ENCODE results near the gene LINC00305.

DNA sequence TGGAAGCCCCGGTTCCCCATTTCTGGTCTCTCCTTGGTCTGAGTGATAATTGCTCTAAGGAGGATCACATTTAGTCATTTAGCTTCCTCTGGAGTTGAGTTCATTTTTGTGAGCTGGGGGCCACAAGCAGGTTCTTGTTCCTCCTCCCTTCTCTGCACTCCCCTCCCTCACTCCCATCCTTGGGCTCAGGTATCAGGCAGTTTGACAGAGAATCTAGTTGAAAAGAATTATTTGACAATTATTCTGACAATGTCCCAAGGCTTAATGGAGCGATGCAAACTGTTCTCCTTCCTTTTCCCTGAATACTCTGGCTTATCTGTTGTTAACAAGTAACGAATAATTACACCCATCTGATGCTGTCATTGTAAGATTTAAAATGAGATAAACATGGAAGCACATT is 117.5 kb downstream of the LINC00305 start:
- no peak for TF ChIP-seq POLR2A (IDR thresholded peaks at IDR 0.05)
- TF ChIP-seq, protein P1, sequence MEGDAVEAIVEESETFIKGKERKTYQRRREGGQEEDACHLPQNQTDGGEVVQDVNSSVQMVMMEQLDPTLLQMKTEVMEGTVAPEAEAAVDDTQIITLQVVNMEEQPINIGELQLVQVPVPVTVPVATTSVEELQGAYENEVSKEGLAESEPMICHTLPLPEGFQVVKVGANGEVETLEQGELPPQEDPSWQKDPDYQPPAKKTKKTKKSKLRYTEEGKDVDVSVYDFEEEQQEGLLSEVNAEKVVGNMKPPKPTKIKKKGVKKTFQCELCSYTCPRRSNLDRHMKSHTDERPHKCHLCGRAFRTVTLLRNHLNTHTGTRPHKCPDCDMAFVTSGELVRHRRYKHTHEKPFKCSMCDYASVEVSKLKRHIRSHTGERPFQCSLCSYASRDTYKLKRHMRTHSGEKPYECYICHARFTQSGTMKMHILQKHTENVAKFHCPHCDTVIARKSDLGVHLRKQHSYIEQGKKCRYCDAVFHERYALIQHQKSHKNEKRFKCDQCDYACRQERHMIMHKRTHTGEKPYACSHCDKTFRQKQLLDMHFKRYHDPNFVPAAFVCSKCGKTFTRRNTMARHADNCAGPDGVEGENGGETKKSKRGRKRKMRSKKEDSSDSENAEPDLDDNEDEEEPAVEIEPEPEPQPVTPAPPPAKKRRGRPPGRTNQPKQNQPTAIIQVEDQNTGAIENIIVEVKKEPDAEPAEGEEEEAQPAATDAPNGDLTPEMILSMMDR (IDR thresholded peaks at IDR 0.05): no peak

Data from uterus (tissue), 2 donors.